GM13976 (cell line): ENCODE measurements around the gene PTPRJ.

Source experiments
- DNase-seq: peaks from one replicate; pipeline ENCODE4 v3.0.0; 2012; ENCODE audit warnings: low spot score
- CTCF ChIP-seq: IDR thresholded peaks from 2 replicates; pipeline ENCODE4 v1.5.1; 2012; ENCODE audit warnings: borderline replicate concordance, mild to moderate bottlenecking; ENCODE audit not compliant: insufficient read depth; ENCODE audit errors: extremely low read depth, missing control alignments, control extremely low read depth
- in situ Hi-C: fragments of 300-500 bp; cut with MboI; formaldehyde crosslinking; loops from one replicate; pipeline ENCODE4 v1.12.0; 2022; ENCODE audit warnings: low sequenced_read_pairs, mixed read lengths, inconsistent platforms; ENCODE audit not compliant: unreplicated experiment

The PTPRJ gene

GRCh38 chr11:48007677-48008076 is 27.3 kb downstream of the PTPRJ start:
- no peak for DNase-seq
- in situ Hi-C loops: no loop called here
- no peak for TF ChIP-seq CTCF

GRCh38 chr11:48008951-48009270 is 28.6 kb downstream of the PTPRJ start:
- in situ Hi-C loops: no loop called here
- no peak for TF ChIP-seq CTCF
- peak; percentile 66 for DNase-seq

GRCh38 chr11:48011102-48011797 is 30.9 kb downstream of the PTPRJ start:
- DNase-seq: no peak
- no peak for TF ChIP-seq CTCF
- in situ Hi-C loops: no loop called here

- no peak for TF ChIP-seq CTCF
- in situ Hi-C loops: no loop called here
- no peak for DNase-seq
Observed at GRCh38 chr11:48011798-48012391, 31.5 kb downstream of the PTPRJ start.

GRCh38 chr11:48013269-48013901 is 33.0 kb downstream of the PTPRJ start:
- peak; percentile 46 for DNase-seq
- in situ Hi-C loops: no loop called here
- TF ChIP-seq CTCF: no peak

GRCh38 chr11:48014917-48015316 is 34.6 kb downstream of the PTPRJ start:
- no peak for DNase-seq
- in situ Hi-C loops: no loop called here
- TF ChIP-seq CTCF: no peak
